Sciatic nerve (tissue), 2 donors: Measurements from ENCODE around the gene TAS1R1. TPM values are rescaled to one million over a fixed set of nuclear protein-coding genes. Genes with fewer than 3 reads are reported as not detected.
"Not testable (repeated sequence)": the region's sequence is repeated elsewhere in the genome, so short reads cannot be mapped to it uniquely, and the experiment has no call there.

Experiments
- ATAC-seq: fragments of 200-7000 bp; cut with Tn5 transposase; one replicate; pipeline ENCODE4 v1.9.1; 2020; ENCODE audit warnings: mild to moderate bottlenecking, moderate library complexity
- DNase-seq: peaks from one replicate; pipeline ENCODE4 v3.0.0-alpha.2; 2020; ENCODE audit warnings: low spot score
- intact Hi-C: fragments of 100-400 bp; cut with DNase I; formaldehyde crosslinking; loops from one replicate; pipeline ENCODE4 v1.14.2; 2022
- total RNA-seq: library from RNA; stranded (reverse); fragmentation: NEBNext Ultra II Directional; extraction: Animal tissue kit (Norgen Biotek cat#: 25700); gene quantifications from one replicate; pipeline ENCODE4 v1.2.1, GENCODE V29; 2021
- donor health status: DM: no; HTN: no; CAD: no.
- donor health status: DM: no; HTN: no; CAD: no.

TAS1R1 gene
- total RNA-seq, 1 donor from 2014 or later = not detected

GRCh38 chr1:6559161-6559560 lies 4.1 kb downstream of the TAS1R1 start:
- intact Hi-C loops = loop anchor here (10.0 kb wide), 1 partner anchor 86 kb away; no protein-coding TSS in a partner anchor
- not testable (repeated sequence) for DNase-seq, ATAC-seq

- ATAC-seq = no peak
- no peak for DNase-seq
- intact Hi-C loops = no loop called here
Measured at GRCh38 chr1:6560267-6560666, 5.2 kb downstream of the TAS1R1 start.

GRCh38 chr1:6569033-6569432 lies 13.9 kb downstream of the TAS1R1 start:
- DNase-seq = no peak
- ATAC-seq = no peak
- intact Hi-C loops = no loop called here

- intact Hi-C loops = no loop called here
- DNase-seq = no peak
Measured at GRCh38 chr1:6570100-6570499, 15.0 kb downstream of the TAS1R1 start.

GRCh38 chr1:6570987-6571386 lies 15.9 kb downstream of the TAS1R1 start:
- DNase-seq = no peak
- intact Hi-C loops = no loop called here
- ATAC-seq = no peak

More at GRCh38 chr1:6570100-6570499, 15.0 kb downstream of the TAS1R1 start:
- ATAC-seq = no peak

GRCh38 chr1:6572653-6573383 lies 17.7 kb downstream of the TAS1R1 start:
- DNase-seq (no peak), ATAC-seq (no peak)
- intact Hi-C loops = no loop called here

GRCh38 chr1:6574025-6574620 lies 19.0 kb downstream of the TAS1R1 start:
- ATAC-seq = no peak

GRCh38 chr1:6574818-6575217 lies 19.7 kb downstream of the TAS1R1 start:
- no peak for DNase-seq
- intact Hi-C loops = no loop called here
- no peak for ATAC-seq

More at GRCh38 chr1:6574025-6574620, 19.0 kb downstream of the TAS1R1 start:
- DNase-seq = no peak
- intact Hi-C loops = no loop called here

- no peak for ATAC-seq
- intact Hi-C loops = no loop called here
- DNase-seq = no peak
Measured at GRCh38 chr1:6577831-6578525, 22.9 kb downstream of the TAS1R1 start.

GRCh38 chr1:6578624-6579373 lies 23.7 kb downstream of the TAS1R1 start:
- no peak for DNase-seq
- no peak for ATAC-seq
- intact Hi-C loops = no loop called here

- ATAC-seq = peak; percentile 99
- DNase-seq = peak; percentile 100
Measured at GRCh38 chr1:6579374-6580118, 24.4 kb downstream of the TAS1R1 start, which contains the start of gene ZBTB48. Gene ZBTB48, plus strand, starts transcription at chr1:6579994. Its CDS starts 616 bp downstream, at chr1:6580610.

GRCh38 chr1:6580119-6580592 lies 25.0 kb downstream of the TAS1R1 start:
- intact Hi-C loops = no loop called here
- ATAC-seq = no peak
- DNase-seq = no peak

More at GRCh38 chr1:6579374-6580118, 24.4 kb downstream of the TAS1R1 start, which contains the start of gene ZBTB48:
- intact Hi-C loops = no loop called here

GRCh38 chr1:6580593-6581409 lies 25.7 kb downstream of the TAS1R1 start:
- DNase-seq = no peak
- intact Hi-C loops = no loop called here
- ATAC-seq = no peak

GRCh38 chr1:6581561-6582305 lies 26.6 kb downstream of the TAS1R1 start:
- no peak for ATAC-seq
- intact Hi-C loops = no loop called here
- DNase-seq = no peak

GRCh38 chr1:6582370-6582769 lies 27.3 kb downstream of the TAS1R1 start:
- intact Hi-C loops = no loop called here
- no peak for ATAC-seq
- DNase-seq = no peak

GRCh38 chr1:6584126-6585080 lies 29.3 kb downstream of the TAS1R1 start:
- DNase-seq (no peak), ATAC-seq (no peak)
- intact Hi-C loops = no loop called here
